Measurements from ENCODE around the gene GPR27.

GPR27 gene

DNA sequence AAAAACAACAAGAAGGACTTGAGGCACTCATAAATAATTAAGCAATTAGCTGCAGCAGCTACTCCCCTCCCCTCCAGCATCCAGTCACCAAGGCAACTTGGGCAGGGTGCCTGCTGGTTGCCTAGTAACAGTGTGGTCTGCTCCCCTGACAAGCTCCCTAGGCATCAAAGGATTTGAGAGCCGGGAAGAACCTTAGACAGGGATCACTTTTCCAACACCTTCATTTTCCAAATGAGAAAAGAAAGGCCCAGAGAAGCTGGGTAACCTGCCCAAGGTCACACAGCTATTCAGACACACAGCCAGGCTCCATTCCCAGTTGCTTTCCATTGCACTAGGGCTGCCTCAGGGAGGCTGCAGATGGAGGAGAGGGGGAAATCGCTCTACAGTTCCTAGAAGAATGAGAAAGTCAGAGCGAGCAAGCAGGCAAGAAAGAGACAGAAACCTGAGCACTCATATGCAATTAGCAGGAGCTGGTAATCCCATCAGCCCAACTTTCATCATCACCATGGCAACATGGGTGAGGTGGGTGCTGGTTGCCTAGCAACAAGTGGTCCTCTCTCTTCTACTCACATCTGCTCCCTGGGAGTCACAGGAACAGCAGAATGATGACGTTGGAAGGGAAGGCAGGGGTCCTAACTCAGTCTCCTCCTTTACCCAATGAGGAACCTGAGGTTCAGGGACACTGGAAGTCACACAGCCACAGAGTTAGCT lies 24.9 kb upstream of the GPR27 start:
- peak in 22 of 51 donors; percentile 7 to 77 (median 27) for DNase-seq

GRCh38 chr3:71732637-71733036 lies 21.0 kb upstream of the GPR27 start:
- no peak for DNase-seq

DNA sequence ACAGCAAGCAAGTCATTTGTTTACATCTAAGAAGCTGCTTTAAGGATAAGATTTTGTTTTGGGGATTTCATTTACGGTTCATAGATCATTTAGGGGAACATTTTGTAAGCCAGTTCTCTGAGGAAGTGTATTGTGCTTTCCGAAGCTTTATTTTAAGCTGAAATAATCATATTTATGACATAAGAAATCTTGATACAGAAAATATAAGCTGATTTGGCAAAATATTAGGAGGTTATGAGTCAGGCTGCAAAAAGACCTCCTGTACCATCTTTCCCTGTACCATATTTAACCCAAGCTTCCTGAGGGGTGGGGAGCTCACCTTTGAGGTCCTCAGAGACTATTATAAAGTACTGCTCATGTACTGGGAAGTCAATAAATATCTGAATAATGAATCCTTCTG lies 20.3 kb upstream of the GPR27 start:
- no peak for DNase-seq

- DNase-seq, result no peak
These were observed 18.8 kb upstream of the GPR27 start for GRCh38 chr3:71734881-71735280.

DNA sequence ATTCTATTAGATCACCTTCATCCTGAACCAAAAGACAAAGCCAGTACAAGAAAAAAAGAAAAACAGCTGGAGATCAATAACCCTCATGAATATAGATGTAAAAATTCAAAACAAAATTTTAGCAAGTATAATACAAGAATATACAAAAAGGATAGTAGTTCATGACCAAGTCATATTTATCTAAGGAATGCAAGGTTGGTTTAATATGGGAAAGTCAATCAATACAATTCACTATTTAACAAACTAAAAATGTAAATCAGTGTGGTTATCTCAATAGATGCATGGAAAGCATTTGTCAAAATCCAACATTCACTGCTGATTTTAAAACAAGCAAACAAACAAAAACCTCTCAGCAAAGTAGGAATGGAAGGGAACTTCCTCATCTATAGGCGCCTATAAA lies 11.0 kb upstream of the GPR27 start:
- no peak for DNase-seq

DNA sequence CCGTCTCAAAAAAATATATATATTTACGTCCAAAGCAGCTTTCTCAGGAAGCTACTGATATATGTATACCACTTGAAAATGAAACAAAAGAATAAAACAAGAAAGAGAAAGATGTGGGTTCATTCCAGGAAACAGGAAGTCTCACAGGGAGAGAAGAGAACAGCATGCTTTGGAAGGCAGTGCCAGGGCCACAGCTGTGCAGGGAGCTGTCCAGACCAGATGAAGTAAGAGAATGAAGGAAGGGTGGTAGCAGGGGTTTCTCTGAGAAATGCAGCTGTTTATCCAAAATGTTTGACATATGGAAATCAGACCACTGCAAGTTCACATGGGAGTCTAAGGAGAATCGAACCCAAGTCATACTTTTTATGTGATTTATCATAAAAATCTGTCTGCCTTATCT lies 8.9 kb upstream of the GPR27 start:
- DNase-seq, result no peak

GRCh38 chr3:71751602-71752001 lies 2.1 kb upstream of the GPR27 start:
- DNase-seq, result no peak

DNA sequence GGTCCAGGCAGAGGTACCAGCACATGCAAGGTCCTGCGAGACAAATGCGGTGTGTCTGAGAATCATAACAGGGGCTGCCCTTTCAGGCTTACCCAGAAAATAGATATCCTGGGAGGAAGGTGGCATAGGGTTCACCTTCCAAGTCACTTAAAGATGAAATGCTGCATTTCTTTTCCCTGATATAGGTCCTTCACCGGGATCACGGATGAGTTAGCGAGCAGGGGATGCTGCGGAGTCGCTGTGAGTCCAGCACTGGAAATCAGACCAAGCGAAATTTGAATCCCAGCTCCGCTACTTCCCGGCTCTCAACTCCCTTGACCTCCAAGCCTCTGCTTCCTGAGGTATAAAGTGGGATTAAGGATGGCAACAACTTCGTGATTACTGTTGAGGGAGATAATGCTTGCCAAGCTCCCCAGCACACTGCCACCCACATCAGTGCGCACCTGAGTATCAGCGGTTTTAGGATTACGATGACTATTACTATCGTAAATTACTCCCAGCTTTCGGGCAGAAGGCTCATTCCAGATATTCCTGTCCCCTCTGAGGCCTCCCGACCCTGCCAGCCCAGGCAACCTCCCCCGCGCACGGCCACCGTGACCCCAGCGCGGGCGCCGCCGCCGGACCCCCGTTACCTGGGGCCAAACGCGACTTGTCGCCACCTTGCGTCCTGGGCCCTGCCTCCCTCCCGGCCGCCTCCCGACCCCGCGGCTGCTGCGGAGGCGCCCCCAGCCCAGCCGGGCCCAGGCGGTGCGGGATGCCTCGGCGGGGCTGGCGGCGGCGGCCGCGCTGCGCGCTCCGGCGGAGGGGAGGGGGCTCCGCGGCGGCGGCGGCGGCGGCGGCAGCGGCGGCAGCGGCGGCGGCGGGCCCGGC lies 589 bp upstream of the GPR27 start:
- peak in 3 of 51 donors; percentile 13 to 52 (median 34) for DNase-seq

DNA sequence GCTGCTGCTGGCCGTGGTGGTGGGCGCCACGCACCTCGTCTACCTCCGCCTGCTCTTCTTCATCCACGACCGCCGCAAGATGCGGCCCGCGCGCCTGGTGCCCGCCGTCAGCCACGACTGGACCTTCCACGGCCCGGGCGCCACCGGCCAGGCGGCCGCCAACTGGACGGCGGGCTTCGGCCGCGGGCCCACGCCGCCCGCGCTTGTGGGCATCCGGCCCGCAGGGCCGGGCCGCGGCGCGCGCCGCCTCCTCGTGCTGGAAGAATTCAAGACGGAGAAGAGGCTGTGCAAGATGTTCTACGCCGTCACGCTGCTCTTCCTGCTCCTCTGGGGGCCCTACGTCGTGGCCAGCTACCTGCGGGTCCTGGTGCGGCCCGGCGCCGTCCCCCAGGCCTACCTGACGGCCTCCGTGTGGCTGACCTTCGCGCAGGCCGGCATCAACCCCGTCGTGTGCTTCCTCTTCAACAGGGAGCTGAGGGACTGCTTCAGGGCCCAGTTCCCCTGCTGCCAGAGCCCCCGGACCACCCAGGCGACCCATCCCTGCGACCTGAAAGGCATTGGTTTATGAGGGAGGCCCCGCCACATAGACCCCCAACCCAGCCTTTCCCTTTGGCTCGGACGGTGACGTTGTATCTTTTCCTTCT lies 1.1 kb downstream of the GPR27 start:
- DNase-seq, result no peak

- DNase-seq, result no peak
These were observed 4.4 kb downstream of the GPR27 start for GRCh38 chr3:71758091-71758490.

DNA sequence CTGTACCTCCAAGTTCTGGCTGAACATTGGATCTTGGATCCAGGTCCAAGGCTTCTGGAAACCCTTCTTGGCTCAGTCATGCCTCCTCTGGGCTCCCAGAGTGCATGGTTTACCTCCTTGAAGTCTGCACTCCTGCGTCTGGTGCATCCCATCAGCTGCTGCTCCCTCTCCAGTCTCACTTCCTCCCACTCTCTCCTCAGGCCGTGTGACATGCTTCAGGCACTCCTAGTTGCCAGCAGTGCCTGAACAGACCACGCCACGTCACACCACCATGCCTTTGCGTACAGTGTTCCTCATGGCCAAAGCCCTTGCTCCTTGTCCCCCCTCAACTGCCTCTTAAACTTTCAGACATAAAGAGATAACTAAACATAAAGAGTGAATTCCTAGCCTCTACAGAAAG lies 5.7 kb downstream of the GPR27 start:
- DNase-seq, result no peak

GRCh38 chr3:71760140-71760539 lies 6.5 kb downstream of the GPR27 start:
- no peak for DNase-seq

- DNase-seq, result no peak
These were observed 9.8 kb downstream of the GPR27 start for GRCh38 chr3:71763426-71763825.

DNA sequence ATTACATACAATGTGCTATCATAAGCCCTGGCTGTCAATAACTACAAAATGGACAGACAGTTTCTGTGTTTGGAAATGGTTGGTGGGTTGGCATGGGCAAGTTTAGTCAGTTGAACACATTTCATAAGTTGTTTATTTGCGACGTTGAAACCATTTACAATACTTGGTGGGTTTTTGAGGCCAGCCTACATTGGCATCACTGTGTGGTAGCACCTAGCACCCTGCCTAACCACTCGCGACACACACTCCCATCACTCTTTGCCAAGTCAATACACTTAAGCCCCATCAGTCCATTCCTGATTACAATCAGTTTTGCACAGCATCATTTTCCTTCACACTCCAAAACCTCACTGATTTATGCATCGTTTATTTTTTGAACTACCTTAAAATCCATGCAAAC lies 17.5 kb downstream of the GPR27 start:
- no peak for DNase-seq

DNA sequence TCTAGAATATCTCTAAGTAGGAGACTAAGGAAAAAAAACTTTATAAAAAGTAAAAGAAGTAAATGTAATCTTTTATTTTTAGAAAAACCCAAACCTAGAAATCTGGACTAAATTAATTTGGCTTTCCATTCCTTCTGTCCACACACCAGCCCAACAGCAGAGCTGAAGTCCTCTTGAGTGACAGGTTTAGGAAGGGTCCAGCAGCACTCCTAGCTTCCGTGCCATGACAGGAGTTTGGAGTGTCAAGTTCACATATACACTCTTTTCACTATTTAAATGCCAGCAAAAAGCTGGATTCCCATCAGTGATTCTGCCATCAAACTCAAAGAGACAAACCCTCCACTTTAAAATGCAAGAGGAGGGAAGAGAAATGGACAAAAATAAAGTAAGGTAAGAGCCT lies 18.2 kb downstream of the GPR27 start:
- no peak for DNase-seq

DNA sequence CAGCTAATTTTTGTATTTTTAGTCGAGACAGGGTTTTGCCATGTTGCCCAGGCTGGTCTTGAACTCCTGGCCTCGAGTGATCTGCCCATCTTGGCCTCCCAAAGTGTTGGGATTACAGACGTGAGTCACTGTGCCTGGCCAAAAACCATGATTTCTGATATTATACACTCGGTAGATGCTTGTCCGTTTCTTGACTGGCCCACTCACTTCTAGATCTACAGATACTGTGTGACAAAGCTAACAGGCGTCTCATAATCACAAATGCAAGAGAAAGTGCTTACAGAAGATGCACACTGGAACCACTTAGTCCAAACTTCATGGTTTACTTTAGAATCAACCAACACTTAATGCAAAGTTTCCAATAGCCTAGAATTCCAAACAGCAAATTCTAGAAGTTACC lies 22.9 kb downstream of the GPR27 start:
- DNase-seq, result no peak

- no peak for DNase-seq
These were observed 24.7 kb downstream of the GPR27 start for GRCh38 chr3:71778353-71778752.

GRCh38 chr3:71779674-71780377 lies 26.2 kb downstream of the GPR27 start:
- DNase-seq, result no peak

GRCh38 chr3:71780430-71780829 lies 26.8 kb downstream of the GPR27 start:
- DNase-seq, result no peak

DNA sequence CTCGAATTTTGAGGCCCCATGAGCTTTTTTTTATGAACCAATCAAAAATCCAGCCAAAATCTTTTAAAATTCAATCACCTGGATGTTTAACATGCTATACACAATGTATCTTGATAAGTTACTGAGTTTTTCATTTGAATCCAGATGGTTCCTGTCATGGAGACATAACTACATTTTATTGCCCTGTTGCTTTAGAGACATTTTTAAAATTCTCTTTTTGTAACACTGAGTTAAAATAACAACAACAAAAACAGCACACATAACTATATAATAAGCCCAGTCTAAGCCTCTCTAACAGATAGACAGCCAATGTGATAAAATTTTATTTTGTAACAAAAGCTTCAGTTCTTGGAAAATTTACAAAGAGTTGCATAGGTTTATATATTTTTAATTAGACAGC lies 29.5 kb downstream of the GPR27 start:
- no peak for DNase-seq

GRCh38 chr3:71784201-71784913 lies 30.7 kb downstream of the GPR27 start:
- no peak for DNase-seq

Measured in hypothalamus (tissue), 51 donors.